Skeletal muscle cell (primary cell): ENCODE data around the gene HAPSTR1.

Experiments used
- DNase-seq: peaks from one replicate; pipeline ENCODE4 v3.0.0-alpha.2; 2010; ENCODE audit warnings: low read depth
- H3K4me3 ChIP-seq: 2 replicates; pipeline ENCODE4 v1.5.1; 2011; ENCODE audit warnings: low read depth, mild to moderate bottlenecking, control low read depth, low read length, moderate library complexity

The HAPSTR1 gene

DNA sequence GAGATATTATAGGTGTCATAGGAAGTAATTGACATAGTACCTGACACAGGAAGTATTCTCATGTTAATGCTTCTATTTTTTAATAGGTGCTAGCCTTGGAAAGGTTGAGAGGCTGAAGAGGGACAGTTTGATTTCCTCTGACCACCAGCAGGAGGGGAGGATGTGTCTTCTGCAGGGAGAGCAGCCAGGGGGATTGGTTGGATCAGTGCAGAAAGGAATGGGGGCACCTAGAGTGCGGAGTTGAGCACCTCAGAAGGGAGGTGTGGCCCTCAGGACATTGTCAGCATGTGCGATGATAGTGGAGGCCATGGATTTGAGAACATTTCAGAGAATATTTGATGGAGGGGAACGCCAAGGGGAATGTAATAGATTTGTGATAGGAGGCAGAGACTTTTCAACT, 23.4 kb downstream of the HAPSTR1 start:
- no peak for DNase-seq
- H3K4me3 ChIP-seq = no peak overlapping the region

DNA sequence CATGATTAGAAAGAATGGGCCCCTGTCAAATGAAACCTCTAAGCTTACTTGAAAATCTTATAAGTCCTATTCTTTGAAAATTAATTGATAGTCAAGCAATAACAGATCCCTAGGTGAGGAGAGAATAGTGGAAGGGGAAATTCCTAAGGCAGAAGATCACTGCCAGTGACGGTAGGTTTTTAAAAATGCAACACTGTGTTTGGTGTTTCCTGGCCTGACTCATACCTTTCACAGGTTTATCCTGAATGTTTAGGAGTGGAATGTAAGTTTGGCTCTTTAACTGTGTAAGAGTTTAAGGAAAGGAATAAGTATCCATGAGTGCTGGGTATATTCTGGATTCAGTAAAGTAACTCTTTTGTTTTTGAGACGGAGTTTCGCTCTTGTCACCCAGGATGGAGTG, 23.8 kb downstream of the HAPSTR1 start:
- no peak for DNase-seq
- H3K4me3 ChIP-seq = no peak overlapping the region

DNA sequence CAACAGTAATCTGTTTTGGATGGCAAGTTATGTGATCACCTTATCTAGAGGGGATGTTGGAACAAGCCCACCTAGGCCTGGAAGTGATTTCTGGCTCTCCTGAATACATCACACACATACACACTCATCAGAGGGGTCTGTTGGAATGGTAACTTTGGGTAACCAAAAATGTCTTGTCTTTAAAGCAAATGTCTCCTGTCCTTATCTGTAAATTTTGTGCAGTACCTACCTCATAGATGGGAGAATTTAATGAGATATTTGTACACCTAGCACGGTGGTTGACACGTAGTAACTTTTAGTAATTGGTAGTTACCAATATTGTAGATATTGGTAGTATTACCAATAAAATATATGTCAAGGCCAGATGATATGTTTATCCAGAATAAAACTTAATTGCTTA, 24.7 kb downstream of the HAPSTR1 start:
- no peak for DNase-seq
- no peak overlapping the region for H3K4me3 ChIP-seq

DNA sequence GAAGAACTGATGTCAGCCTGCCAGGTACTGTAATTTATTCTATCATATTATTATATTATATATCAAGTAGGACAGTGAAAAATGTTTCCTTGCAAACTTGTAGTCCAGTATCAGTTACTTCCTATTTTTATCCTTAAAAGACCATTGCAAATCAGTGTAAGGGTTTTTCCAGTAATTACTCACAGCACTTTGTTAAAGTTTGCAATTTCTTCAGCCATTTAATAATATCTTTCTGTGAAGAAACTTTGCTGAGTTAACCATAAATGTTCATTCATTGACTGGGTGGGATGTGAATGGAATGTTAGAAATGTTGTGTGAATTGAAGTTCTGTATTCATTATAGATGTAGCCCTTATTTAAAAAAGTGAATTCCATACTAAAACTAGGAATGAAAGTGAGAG, 26.7 kb downstream of the HAPSTR1 start:
- H3K4me3 ChIP-seq = no peak overlapping the region
- DNase-seq = no peak

DNA sequence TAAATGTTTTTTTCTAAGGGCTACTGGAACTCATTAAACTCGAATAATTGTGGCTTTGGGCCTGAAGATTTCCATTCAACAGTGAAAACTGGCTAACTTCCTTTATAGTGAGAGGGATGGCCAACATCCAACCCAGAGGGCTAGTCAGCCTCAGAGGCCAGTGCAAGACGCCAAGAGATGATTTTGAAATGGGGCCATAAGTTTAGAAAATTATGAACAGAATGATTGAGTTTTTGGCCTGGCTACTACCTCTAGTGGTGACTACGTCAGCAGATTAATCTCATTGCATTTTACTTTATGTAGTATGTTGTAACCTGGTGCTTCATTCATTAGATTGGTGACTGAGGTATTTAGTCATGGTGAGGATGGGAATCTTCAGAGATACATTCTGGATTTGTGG, 28.4 kb downstream of the HAPSTR1 start:
- no peak overlapping the region for H3K4me3 ChIP-seq
- peak; percentile 66 for DNase-seq

DNA sequence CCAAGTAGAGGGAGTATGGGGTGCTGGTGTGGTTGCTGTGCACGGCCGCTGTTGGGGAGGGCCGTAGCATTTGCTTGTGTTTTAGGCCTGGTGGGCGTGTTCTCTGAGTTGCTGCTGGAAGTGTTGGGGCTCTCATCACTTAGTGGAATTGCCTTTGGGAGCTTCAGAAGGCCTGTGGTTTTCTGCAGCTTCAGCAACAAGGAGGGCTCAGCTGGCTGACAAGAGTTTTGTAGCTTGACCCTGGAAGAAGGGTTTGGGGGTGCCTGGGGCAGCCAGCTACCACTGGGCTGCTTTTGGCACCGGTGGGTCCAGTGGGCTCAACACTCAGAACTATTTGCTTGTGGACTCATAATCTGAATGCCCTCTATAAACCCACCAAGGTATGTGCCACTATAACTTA, 30.9 kb downstream of the HAPSTR1 start:
- no peak for DNase-seq
- no peak overlapping the region for H3K4me3 ChIP-seq

DNA sequence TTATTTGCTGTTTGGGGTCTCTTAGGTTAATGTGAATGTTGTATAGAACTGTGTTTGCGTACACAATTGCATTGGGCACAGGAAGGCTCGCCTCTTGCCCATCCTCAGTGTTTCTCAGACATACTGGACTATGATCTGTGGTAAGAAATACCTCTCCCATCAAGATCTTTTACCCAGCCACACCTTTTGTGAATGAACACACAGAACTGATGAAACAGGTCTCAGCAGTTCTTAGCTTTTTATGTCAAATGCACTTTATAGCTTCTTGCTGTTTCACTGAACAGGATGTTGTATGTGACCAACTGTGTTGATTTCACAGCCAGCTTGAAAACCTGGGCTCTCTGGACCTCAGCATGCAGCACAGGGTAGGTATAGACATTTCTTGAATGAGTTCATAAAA, 31.5 kb downstream of the HAPSTR1 start:
- no peak overlapping the region for H3K4me3 ChIP-seq
- DNase-seq = no peak

DNA sequence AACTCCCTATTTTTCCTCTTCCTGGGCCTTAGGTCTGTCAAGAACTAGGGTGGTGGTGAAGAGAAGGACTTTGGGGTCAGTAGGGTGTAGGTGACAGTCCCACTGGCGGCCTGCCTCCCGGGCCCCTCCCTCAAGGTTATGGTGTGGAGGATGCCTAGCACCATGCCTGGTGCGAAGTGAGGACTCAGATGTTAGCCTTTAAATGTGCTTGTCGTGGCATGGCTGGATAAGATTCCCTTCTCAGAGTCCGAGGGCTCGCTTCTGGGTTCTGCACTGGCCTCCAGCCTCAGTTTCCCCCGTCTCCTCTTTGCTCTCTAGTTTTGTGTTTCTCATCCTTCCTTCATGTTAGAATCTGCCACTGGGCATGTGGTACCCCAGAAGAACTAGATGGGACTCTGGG, 32.0 kb downstream of the HAPSTR1 start:
- H3K4me3 ChIP-seq = no peak overlapping the region
- no peak for DNase-seq

DNA sequence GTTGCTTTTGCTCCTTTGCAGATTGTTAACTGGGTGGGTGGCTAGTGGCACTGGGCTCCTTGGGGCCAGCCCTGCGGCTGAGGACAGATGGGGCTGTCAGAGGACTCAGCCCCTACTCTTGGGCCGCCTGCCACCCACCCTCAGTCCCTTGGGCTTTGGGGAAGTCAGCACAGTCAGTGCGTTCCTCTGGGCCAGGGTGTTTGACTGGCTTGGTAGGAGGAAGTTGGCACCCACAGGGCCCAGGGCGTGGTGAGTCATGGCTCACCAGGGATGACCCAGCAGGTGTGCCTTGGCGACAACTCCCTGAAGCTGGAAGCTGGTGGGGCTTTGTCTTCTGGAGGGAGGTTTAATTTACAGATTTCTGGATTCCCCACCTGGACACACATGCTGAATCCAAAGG, 32.4 kb downstream of the HAPSTR1 start:
- no peak for DNase-seq
- H3K4me3 ChIP-seq = no peak overlapping the region

DNA sequence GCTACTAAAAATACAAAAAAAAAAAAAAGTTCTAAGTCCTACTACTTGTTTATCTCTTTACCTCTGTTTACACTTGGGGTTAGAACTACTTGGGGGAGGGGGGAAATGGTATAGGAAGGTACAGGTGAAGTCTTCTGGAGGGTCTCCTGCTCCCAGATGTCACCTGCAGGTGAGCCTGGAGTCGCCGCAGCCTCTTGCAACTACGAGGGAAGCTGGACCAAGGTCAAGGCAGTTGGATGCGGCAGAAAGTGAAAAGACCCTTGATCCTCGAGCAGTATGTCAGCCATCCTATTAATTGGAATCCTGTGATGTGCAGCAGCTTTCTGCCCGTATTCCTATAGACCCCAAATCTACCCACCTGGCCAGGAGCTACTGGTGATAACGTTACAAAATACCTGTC, 33.0 kb downstream of the HAPSTR1 start:
- no peak overlapping the region for H3K4me3 ChIP-seq
- DNase-seq = no peak

DNA sequence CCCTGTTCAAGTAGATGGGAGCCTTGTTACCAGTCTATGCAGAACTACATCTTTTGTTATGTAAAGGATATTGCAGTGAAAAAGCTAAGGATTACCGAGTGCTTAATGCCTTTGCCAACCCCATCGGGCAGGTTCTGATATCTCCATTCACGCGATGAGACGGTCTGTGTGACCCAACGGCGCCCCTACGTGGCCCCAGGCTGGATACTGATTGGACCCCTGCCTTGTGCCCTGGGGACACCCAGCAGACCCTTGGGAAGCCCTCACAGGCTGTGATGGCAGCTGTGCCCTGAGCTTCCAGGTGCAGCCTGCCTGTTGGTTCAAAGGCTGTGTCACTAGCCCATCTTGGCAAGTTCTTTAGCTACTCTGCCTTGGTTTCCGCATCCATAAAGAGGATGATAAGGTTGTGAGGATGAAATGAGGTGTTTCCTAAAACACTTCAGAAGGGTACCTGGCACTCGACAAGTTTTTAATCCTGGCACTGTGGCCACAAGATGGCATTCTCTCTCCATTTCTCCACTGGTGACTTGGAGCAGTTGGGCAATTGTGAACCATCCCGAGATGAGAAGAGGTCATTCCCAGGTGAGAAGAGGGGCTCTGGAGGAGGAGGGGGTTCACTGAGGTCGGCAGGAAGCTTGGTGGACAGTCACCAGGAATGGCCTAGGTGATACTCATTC, 33.6 kb downstream of the HAPSTR1 start:
- no peak overlapping the region for H3K4me3 ChIP-seq
- no peak for DNase-seq

DNA sequence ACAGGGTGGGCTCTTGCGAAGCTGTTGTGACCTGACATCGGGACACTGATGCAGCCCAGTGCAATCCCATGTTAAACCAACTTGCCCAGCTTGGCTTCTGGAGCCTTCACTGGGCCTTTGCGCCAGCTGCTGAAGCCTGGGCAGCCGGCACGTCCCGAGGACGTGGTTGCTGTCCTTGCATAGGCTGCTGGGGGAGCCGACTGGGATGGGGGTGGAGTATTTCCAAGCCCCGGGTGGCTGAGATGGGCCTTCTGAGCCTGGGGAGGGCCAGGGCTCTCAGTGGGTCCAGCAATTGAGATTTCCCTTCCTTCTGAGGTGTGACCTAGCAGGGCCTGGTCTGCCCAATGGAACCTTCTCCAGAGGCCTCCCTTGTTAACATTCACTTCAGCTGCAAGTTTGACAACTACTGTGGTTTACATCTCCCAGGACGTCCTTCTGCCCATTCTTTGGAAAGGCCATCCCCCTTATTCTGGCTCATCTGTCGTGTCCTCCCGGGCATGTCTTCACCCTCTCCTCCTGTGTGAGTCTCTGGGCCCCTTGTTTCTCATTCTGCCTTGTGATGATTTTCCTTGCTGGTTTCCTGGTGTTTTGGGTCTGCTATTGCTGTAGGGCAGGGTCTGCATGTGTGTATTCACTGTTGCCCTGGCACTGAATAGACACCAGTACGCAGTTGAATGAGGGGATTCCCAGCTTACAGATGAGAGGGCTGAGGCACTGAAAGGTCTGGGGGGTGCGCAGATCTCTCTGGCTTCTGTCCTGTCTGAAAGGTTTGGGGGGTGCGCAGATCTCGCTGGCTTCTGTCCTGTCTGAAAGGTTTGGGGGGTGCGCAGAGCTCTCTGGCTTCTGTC, 34.4 kb downstream of the HAPSTR1 start:
- DNase-seq = no peak
- H3K4me3 ChIP-seq = no peak overlapping the region

DNA sequence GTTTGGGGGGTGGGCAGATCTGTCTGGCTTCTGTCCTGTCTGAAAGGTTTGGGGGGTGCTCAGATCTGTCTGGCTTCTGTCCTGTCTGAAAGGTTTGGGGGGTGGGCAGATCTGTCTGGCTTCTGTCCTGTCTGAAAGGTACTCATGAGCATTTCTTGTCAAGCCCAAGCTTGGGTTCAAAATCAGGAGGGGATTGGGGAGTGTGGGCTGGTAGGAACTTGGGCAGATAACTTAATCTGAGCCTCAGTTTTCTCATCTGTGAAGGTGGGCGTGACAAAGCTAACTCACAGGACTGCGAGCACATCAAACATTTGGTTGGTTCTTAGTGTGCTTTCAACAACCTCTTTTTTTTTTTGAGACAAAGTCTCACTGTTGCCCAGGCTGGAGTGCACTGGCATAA, 35.2 kb downstream of the HAPSTR1 start:
- H3K4me3 ChIP-seq = no peak overlapping the region
- DNase-seq = no peak

DNA sequence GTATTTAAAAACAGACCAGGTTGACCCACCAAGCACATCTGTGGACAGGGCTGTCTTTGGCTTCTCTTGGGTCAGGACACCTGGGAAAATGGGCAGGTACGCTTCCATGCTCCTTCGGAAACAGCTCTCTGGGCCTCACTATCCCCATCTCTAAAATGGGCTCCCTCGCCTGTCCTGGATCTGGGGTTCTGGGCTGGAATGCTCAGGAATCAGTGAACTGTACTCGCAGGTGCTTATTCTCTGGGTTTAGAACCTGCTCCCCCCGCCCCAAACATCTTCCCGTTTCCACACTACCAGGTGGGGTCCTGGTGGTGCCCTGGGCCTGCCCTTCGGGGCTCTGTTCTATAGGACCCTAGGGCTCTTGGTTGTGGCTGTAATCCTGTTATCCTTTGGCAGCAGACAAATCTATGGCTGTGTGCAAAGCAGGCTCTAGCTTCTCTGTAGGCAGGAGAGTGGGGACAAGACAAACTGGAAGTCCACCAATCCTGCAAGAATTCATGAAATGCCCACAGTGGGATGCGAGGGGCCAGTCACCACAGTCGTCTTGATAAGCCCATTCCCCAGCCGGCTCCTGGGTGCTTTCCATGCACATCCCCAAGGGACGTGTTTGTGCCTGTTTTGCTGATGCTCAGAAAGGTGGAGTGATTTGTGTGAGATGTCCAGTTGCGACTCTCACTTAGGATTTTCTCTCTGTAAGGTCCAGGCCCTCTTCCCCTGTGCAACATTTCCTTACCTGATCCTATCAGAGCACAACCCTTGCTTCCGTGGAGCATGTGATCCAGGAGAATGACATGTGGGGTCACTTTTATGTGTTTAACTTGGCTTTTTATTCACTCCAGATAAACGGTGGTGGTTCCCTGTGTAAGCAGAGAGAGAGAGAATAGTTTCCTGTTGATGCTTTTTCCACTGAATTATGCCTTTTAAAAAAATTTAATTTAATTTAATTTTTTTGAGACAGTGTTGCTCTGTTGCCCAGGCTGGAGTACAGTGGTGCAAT, 37.2 kb downstream of the HAPSTR1 start:
- H3K4me3 ChIP-seq = no peak overlapping the region
- no peak for DNase-seq

DNA sequence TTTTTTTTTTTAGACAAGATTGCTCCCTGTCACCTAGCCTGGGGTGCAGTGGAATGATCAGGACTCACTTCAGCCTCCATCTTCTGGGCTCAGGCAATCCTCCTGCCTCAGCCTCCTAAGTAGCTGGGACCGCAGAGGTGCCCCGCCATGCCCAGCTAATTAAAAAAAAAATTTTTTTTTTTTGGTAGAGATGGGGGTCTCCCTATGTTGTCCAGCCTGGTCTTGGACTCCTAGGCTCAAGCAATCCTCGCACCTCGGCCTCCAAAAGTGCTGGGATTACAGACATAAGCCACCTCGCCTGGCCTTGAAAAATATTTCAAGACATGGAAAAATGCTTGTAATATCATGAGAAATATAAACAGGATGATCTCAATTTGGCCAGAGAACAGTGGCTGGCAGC, 42.9 kb downstream of the HAPSTR1 start:
- DNase-seq = no peak

DNA sequence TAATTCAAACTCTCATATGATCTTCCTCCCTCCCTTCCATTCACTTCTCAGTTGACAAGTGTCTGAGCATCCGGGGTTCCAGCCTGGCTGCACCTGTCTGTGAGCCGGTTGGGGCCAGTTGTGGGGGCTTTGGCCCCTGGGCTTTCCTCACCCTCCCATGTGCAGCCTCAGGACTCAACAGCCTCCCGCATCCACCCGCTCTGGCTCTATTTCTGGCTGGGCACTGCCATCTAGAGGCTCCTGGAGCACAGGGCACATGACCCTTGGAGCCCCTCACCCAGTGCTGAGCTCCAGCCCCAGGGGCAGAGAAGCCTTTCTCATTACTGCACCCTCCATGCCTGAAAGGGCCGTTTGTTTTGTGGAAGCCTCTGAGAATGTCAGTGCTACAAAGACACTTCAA, 43.3 kb downstream of the HAPSTR1 start:
- H3K4me3 ChIP-seq = no peak overlapping the region
- no peak for DNase-seq

More for the DNA sequence above, 42.9 kb downstream of the HAPSTR1 start:
- no peak overlapping the region for H3K4me3 ChIP-seq

DNA sequence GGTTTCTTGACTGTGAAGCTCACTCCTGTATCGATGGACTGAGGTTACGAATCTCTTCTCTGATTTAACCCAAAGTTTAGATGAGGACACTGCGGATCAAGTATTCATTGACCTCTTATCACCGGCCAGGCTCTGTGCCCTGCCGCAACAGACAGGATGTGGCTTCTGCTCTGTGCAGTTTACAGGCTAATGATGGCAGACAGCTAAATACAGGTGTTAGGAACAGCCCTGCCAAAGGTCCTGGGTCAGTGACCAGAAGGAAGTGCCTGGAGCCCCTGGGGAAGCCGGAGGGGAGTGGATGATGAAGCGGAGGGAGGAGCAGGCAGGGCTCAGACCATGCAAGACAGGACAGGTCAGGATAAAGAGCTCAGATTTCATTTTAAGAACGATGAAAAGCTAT, 44.4 kb downstream of the HAPSTR1 start:
- DNase-seq = no peak

DNA sequence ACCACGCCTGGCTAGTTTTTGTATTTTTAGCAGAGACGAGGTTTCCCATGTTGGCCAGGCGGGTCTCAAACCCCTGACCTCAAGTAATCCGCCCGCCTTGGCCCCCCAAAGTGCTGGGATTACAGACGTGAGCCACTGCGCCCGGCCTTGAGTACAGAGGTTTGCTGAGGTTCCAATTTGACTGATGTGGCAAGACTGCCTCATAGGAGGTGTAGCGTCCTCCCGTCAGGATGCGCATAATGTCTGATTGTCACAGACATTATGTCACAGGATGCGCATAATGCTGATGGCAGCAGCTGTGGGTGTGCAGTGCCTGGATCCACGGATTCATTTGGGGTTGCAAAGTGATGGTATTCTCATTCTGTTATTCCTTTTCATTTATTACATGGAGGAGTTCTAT, 45.2 kb downstream of the HAPSTR1 start:
- H3K4me3 ChIP-seq = no peak overlapping the region
- DNase-seq = no peak

More for the DNA sequence above, 44.4 kb downstream of the HAPSTR1 start:
- H3K4me3 ChIP-seq = no peak overlapping the region

DNA sequence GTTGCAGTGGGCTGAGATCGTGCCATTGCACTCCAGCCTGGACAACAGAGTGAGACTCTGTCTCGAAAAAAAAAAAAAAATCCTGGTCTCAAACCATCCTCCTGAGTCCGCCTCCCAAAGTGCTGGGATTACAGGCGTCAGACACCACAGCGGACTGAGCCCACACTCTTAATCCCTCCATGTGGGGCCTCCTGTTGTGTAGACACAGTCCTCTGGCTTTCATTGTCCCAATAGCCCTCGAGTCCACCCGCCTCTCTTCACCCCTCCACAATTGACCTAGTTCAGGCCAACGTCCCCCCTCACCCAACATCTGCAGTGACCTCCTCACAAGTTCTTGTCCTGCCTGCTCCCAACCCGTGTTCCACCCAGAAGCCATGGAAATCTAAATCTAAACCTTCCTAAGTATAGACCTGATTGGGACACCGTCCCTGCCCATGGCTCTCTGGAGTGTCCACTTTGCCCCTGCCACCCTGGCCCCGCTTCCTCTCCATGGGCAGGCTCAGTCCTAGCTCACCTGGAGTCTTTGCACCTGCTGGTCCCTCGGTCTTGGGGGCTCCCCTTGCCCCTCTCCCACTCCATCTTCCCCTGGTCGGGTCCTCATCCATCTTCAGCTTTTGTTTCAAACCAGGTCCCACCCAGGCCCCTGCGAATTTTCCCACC, 46.7 kb downstream of the HAPSTR1 start:
- no peak for DNase-seq
- no peak overlapping the region for H3K4me3 ChIP-seq
